H1 (cell line): ENCODE data around the gene RIN3. TPM values are rescaled to one million over a fixed set of nuclear protein-coding genes. Genes with fewer than 3 reads are reported as not detected.

ENCODE experiments used
- CTCF ChIA-PET: fragments of 300-600 bp; sonication (Branson Sonifier 250); formaldehyde crosslinking; loops from one replicate; lab custom pipeline; 2021; ENCODE audit not compliant: partially characterized antibody; lab: Charles Lee
- POLR2A ChIA-PET: fragments of 300-600 bp; sonication (Branson Sonifier 250); formaldehyde crosslinking; loops from one replicate; lab custom pipeline; 2021; ENCODE audit warnings: inconsistent platforms; ENCODE audit not compliant: partially characterized antibody; lab: Charles Lee
- DNase-seq, 2 experiments: peaks; one replicate each; pipeline versions ENCODE4 v3.0.0 to v3.0.0-alpha.2; 2010 to 2022; ENCODE audit warnings: low spot score in 2 of 2, low read depth in 1 of 2, mixed read lengths in 1 of 2
- FAIRE-seq: peaks from 2 replicates; lab custom pipeline; 2011; peaks lifted over from hg19 to GRCh38; lab: Jason Lieb, UNC
- H2AFZ ChIP-seq: 2 replicates; pipeline ENCODE4 v1.8.1; 2012; ENCODE audit warnings: low read length, inconsistent platforms
- H2AK5ac ChIP-seq: 2 replicates; pipeline ENCODE4 v1.6.1; 2013; ENCODE audit warnings: low read depth, low read length
- H2BK120ac ChIP-seq: replicated peaks from 2 replicates; pipeline ENCODE3; 2013; ENCODE audit warnings: low read depth, low read length, inconsistent platforms
- H2BK12ac ChIP-seq: 2 replicates; pipeline ENCODE4 v1.6.1; 2013; ENCODE audit warnings: low read depth, low read length
- H2BK15ac ChIP-seq: 2 replicates; pipeline ENCODE4 v1.6.1; 2013; ENCODE audit warnings: low read length
- H2BK20ac ChIP-seq: 2 replicates; pipeline ENCODE4 v1.6.1; 2013; ENCODE audit warnings: low read length
- H2BK5ac ChIP-seq: 2 replicates; pipeline ENCODE4 v1.6.1; 2013; ENCODE audit warnings: low read depth, low read length
- H3K14ac ChIP-seq: 2 replicates; pipeline ENCODE4 v1.6.1; 2013; ENCODE audit warnings: inconsistent platforms; ENCODE audit not compliant: insufficient read length
- H3K18ac ChIP-seq: 2 replicates; pipeline ENCODE4 v1.6.1; 2013; ENCODE audit warnings: low read length; ENCODE audit errors: extremely low read depth
- H3K23ac ChIP-seq: 2 replicates; pipeline ENCODE4 v1.6.1; 2013; ENCODE audit warnings: inconsistent platforms; ENCODE audit not compliant: insufficient read length
- H3K23me2 ChIP-seq: 2 replicates; pipeline ENCODE4 v1.6.1; 2013; ENCODE audit warnings: low read depth, low read length
- H3K27ac ChIP-seq: 2 replicates; pipeline ENCODE4 v1.6.1; 2011; ENCODE audit warnings: low read depth, low read length, inconsistent platforms
- H3K27me3 ChIP-seq, 4 experiments: replicated peaks in 1 of 4; 1 replicate in 1 of 4; 2 replicates in 3 of 4; pipeline versions ENCODE4 v1.6.1 to v1.8.1; 2011 to 2013; ENCODE audit warnings: low read length in 3 of 4, mild to moderate bottlenecking in 3 of 4, inconsistent platforms in 2 of 4, mixed read lengths in 2 of 4, moderate library complexity in 1 of 4; ENCODE audit not compliant: control insufficient read depth in 3 of 4, insufficient read depth in 3 of 4; ENCODE audit errors: extremely low read depth in 1 of 4
- H3K36me3 ChIP-seq, 4 experiments: 2 replicates each; pipeline versions ENCODE4 v1.6.1 to v1.8.1; 2011 to 2013; ENCODE audit warnings: mild to moderate bottlenecking in 4 of 4, low read length in 3 of 4, moderate library complexity in 2 of 4, control low read depth in 1 of 4, inconsistent platforms in 1 of 4; ENCODE audit not compliant: insufficient read depth in 4 of 4, control insufficient read depth in 2 of 4
- H3K4ac ChIP-seq: replicated peaks from 2 replicates; pipeline ENCODE3; 2013; ENCODE audit warnings: low read length, low read depth, mixed read lengths, inconsistent platforms; ENCODE audit not compliant: insufficient read length
- H3K4me1 ChIP-seq, 4 experiments: replicated peaks in 1 of 4; 1 replicate in 1 of 4; 2 replicates in 3 of 4; pipeline versions ENCODE4 v1.6.1 to v1.8.1; 2011 to 2013; ENCODE audit warnings: low read length in 3 of 4, inconsistent platforms in 2 of 4, mixed read lengths in 1 of 4; ENCODE audit not compliant: insufficient read depth in 4 of 4, control insufficient read depth in 3 of 4
- H3K4me2 ChIP-seq, 2 experiments: 2 replicates each; pipeline versions ENCODE4 v1.6.1 to v1.8.1; 2011 to 2013; ENCODE audit warnings: low read depth in 2 of 2, low read length in 2 of 2, control low read depth in 1 of 2, inconsistent platforms in 1 of 2, mild to moderate bottlenecking in 1 of 2; ENCODE audit not compliant: insufficient read depth in 1 of 2
- H3K4me3 ChIP-seq, 4 experiments: fragments of 200-600, 300-600 bp in 1 of 4; sonication (generic), shearing (Covaris generic), sonication (Bioruptor Twin) in 1 of 4; 2 replicates each; pipeline versions ENCODE4 v1.5.1 to v1.8.1; 2011 to 2016; ENCODE audit warnings: low read length in 4 of 4, low read depth in 3 of 4, control low read depth in 2 of 4, inconsistent platforms in 2 of 4, mild to moderate bottlenecking in 2 of 4, mixed read lengths in 1 of 4, moderate library complexity in 1 of 4; ENCODE audit not compliant: insufficient read depth in 2 of 4; ENCODE audit errors: extremely low read depth in 1 of 4
- H3K56ac ChIP-seq: replicated peaks from 2 replicates; pipeline ENCODE3; 2013; ENCODE audit warnings: low read depth, mild to moderate bottlenecking, mixed read lengths, low read length, inconsistent platforms; ENCODE audit not compliant: insufficient read length
- H3K79me1 ChIP-seq: 2 replicates; pipeline ENCODE4 v1.6.1; 2013; ENCODE audit warnings: low read depth, low read length, control low read depth
- H3K79me2 ChIP-seq, 2 experiments: 2 replicates each; pipeline versions ENCODE4 v1.6.1 to v1.8.1; 2012 to 2013; ENCODE audit warnings: low read length in 2 of 2, mild to moderate bottlenecking in 2 of 2, inconsistent platforms in 1 of 2; ENCODE audit not compliant: insufficient read depth in 2 of 2, control insufficient read depth in 1 of 2
- H3K9ac ChIP-seq, 4 experiments: replicated peaks in 1 of 4; 1 replicate in 1 of 4; 2 replicates in 3 of 4; pipeline versions ENCODE4 v1.6.1 to v1.8.1; 2011 to 2013; ENCODE audit warnings: low read depth in 3 of 4, low read length in 3 of 4, control low read depth in 2 of 4, mild to moderate bottlenecking in 2 of 4, moderate library complexity in 2 of 4, inconsistent platforms in 1 of 4; ENCODE audit errors: extremely low read depth in 1 of 4
- H3K9me3 ChIP-seq, 2 experiments: 2 replicates each; pipeline versions ENCODE4 v1.6.1 to v1.8.1; 2012 to 2013; ENCODE audit warnings: mild to moderate bottlenecking in 2 of 2, moderate library complexity in 2 of 2, control low read depth in 1 of 2, inconsistent platforms in 1 of 2, low read depth in 1 of 2, low read length in 1 of 2, mixed read lengths in 1 of 2; ENCODE audit not compliant: insufficient read depth in 2 of 2
- H4K20me1 ChIP-seq, 2 experiments: replicated peaks in 1 of 2; 2 replicates each; pipeline versions ENCODE3 to v1.8.1; 2011 to 2013; ENCODE audit warnings: inconsistent platforms in 2 of 2, low read length in 2 of 2, mild to moderate bottlenecking in 1 of 2; ENCODE audit not compliant: insufficient read depth in 2 of 2, control insufficient read depth in 1 of 2
- H4K5ac ChIP-seq: 2 replicates; pipeline ENCODE4 v1.6.1; 2013; ENCODE audit warnings: low read length, low read depth, mixed read lengths, inconsistent platforms; ENCODE audit not compliant: insufficient read length
- H4K8ac ChIP-seq: 2 replicates; pipeline ENCODE4 v1.8.0; 2013; ENCODE audit warnings: mild to moderate bottlenecking, moderate library complexity, low read length, inconsistent platforms; ENCODE audit not compliant: insufficient read depth; ENCODE audit errors: extremely low read depth
- H4K91ac ChIP-seq: replicated peaks from 2 replicates; pipeline ENCODE3; 2013; ENCODE audit warnings: low read length, mixed read lengths, inconsistent platforms; ENCODE audit not compliant: insufficient read length
- SAP30 ChIP-seq: fragments of 300-600 bp; sonication (generic); IDR thresholded peaks from 2 replicates; pipeline ENCODE4 v1.7.1; 2012; ENCODE audit warnings: low read length, moderate library complexity, mild to moderate bottlenecking, inconsistent platforms; ENCODE audit not compliant: insufficient read depth, insufficient replicate concordance
- SP4 ChIP-seq: IDR thresholded peaks from 2 replicates; pipeline ENCODE4 v1.6.1; 2012; ENCODE audit warnings: low read length, inconsistent platforms
- polyA plus RNA-seq, 7 experiments: library from polyadenylated mRNA; depleted of rRNA in 3 of 7; stranded (reverse) in 5 of 7; unstranded in 2 of 7; fragments of >200 nt in 5 of 7; fragments of 200-250 nt in 2 of 7; gene quantifications; 1 replicate in 5 of 7; 2 replicates in 1 of 7; 4 replicates in 1 of 7; pipeline versions ENCODE4 v1.2.1 to v1.2.3, GENCODE V29; 2011 to 2013; ENCODE audit warnings: missing spikeins in 2 of 7, mixed read lengths in 2 of 7
- total RNA-seq: library from RNA; stranded (reverse); fragmentation: NEBNext Ultra II Directional; extraction: Animal tissue kit (Norgen Biotek cat#: 25700); gene quantifications from 2 replicates; pipeline ENCODE4 v1.2.1, GENCODE V29; 2021

Gene RIN3
- total and polyA plus RNA-seq, 2 of the 8 experiments (the other 6 are each of a cell fraction or from before 2014, with no cell fraction given) = 0.59 to 1.5 TPM

- Histone ChIP-seq H3K23ac (no peak overlapping the region), H3K18ac (no peak overlapping the region), H3K36me3 (no peaks in the 10 kb centered on the region), H2BK5ac (no peak overlapping the region), H3K9ac (no peak overlapping the region), H3K79me1 (no peaks in the 10 kb centered on the region), H4K5ac (no peak overlapping the region), H4K20me1 (no peaks in the 10 kb centered on the region)
- no peak for DNase-seq
- CTCF ChIA-PET = interaction anchor here (1.2 to 1.5 kb wide), 3 partner anchors 28 to 62 kb away, joined by 3 to 4 read pairs (median 4); no protein-coding TSS in a partner anchor
- TF ChIP-seq SP4 (no peak), SAP30 (no peak)
- TF ChIP-seq, all 59 proteins: peak for 0
- H3K4me1 ChIP-seq = peaks cover 0 to 5% (median 2%) of the 10 kb centered on the region in 4 experiments; a peak in 2 of 7 replicates
- no peak overlapping the region for H3K4ac ChIP-seq
- POLR2A ChIA-PET = no interaction called here
- H3K4me3 ChIP-seq = no peak overlapping the region
- no peak overlapping the region for H2BK15ac ChIP-seq
- no peak overlapping the region for H2BK20ac ChIP-seq
- H4K91ac ChIP-seq = no peak overlapping the region
- no peaks in the 10 kb centered on the region for H3K9me3 ChIP-seq
- H3K14ac ChIP-seq = no peak overlapping the region
- no peak overlapping the region for H3K4me2 ChIP-seq
- H2BK12ac ChIP-seq = no peak overlapping the region
- H2AK5ac ChIP-seq = no peak overlapping the region
- H3K27ac ChIP-seq = no peak overlapping the region
- no peaks in the 10 kb centered on the region for H3K79me2 ChIP-seq
- FAIRE-seq = no peak
- no peaks in the 10 kb centered on the region for H3K27me3 ChIP-seq
- no peak overlapping the region for H3K56ac ChIP-seq
- no peak overlapping the region for H4K8ac ChIP-seq
- H2AFZ ChIP-seq = no peak overlapping the region
- no peaks in the 10 kb centered on the region for H3K23me2 ChIP-seq
- no peak overlapping the region for H2BK120ac ChIP-seq
Measured at GRCh38 chr14:92658684-92659083, 145.1 kb downstream of the RIN3 start.
